ENCODE measurements around the gene HOXB2.

Gene HOXB2

DNA sequence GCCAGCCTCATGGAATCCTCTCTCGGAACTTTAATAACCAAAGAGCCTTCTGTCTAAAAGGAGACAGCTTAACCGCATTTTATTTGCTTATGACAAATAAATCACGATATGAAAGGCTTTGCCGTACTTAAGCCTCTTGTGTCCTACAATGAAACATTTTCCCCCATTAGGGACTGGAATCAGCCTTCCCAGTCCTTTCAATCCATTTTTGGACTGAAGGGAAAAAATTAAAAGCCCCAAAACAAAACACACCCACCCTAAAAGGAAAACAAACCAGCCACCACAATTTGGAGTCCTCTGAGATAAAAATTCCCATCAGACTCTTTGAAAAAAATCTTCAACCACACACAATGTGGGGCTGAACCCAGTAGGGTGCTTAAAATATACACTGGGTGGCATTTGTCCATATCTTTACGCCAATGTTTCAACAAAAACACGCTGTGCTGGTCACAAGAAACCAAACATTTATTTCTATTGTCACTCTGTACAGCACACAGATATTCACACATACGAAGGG, 30.2 kb upstream of the HOXB2 start:
- peaks cover 20 to 35% of the 10 kb centered on the region in 2 donors for H3K4me1 Mint-ChIP-seq
- no peak overlapping the region for H3K4me3 Mint-ChIP-seq
- H3K27me3 Mint-ChIP-seq, result peaks cover 50 to 74% of the 10 kb centered on the region in 2 donors
- no peak overlapping the region for H3K27ac Mint-ChIP-seq
- ATAC-seq (replicated peaks) (no peak), DNase-seq (no peak)
- peaks cover 0 to 3% of the 10 kb centered on the region in 2 donors for H3K36me3 Mint-ChIP-seq
- no peaks in the 10 kb centered on the region for H3K9me3 Mint-ChIP-seq

- Mint-ChIP-seq H3K27ac (no peak overlapping the region), H3K36me3 (peaks cover 0 to 3% of the 10 kb centered on the region in 2 donors), H3K4me1 (peaks cover 17 to 29% of the 10 kb centered on the region in 2 donors), H3K4me3 (no peak overlapping the region), H3K9me3 (no peaks in the 10 kb centered on the region), H3K27me3 (peaks cover 45 to 68% of the 10 kb centered on the region in 2 donors)
- ATAC-seq (replicated peaks) (no peak), DNase-seq (no peak)
These were observed 29.7 kb upstream of the HOXB2 start for GRCh38 chr17:48574505-48575065.

- no peak overlapping the region for H3K27ac Mint-ChIP-seq
These were observed 27.0 kb upstream of the HOXB2 start for GRCh38 chr17:48571826-48572417.

DNA sequence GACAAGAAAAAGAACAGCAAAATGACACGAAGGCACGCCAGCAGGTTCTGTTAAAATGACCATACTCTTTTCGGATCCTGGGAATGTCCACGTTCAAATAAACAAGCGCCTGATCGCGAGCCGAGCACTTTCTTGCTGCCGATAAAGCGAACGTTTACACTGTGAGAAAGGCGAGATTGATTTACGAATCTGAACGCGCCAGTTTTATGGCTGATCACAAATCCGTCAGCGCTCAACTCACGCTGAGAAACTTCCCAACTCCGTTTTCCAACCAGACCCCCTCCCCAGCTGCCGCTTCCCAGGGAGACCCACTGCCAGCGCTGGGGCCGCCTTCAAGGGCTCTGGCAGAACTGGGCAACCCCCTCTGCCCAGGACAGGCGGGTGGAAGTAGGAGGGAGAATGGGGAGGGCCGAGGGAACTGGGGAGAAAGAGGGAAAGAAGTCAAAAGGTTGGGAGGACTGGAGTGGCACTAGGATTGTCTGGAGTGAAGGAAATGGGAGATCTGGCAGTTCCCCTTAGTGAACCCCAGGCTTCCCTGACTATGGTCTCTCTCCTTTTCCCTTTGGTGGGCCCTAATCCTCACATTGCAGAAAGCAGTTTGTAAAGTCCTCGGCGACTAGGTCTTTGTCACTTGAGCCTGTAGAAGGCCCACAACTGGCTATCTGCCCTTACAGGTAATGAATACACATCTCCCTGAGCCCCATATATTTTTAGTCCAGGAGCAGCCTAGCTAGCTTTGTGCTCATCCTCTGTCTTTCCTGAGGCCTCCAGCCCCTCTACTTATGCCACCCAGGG, 26.3 kb upstream of the HOXB2 start:
- DNase-seq (no peak), ATAC-seq (replicated peaks) (no peak)
- H3K27me3 Mint-ChIP-seq, result peaks cover 36 to 42% of the 10 kb centered on the region in 2 donors
- no peaks in the 10 kb centered on the region for H3K9me3 Mint-ChIP-seq
- H3K4me1 Mint-ChIP-seq, result peaks cover 6 to 12% of the 10 kb centered on the region in 2 donors
- no peak overlapping the region for H3K4me3 Mint-ChIP-seq
- H3K27ac Mint-ChIP-seq, result no peak overlapping the region
- H3K36me3 Mint-ChIP-seq, result no peaks in the 10 kb centered on the region

More at GRCh38 chr17:48571826-48572417, 27.0 kb upstream of the HOXB2 start:
- H3K27me3 Mint-ChIP-seq, result peaks cover 39 to 46% of the 10 kb centered on the region in 2 donors
- no peak for ATAC-seq (replicated peaks)
- no peak for DNase-seq
- H3K36me3 Mint-ChIP-seq, result no peaks in the 10 kb centered on the region
- H3K9me3 Mint-ChIP-seq, result no peaks in the 10 kb centered on the region
- peaks cover 7 to 16% of the 10 kb centered on the region in 2 donors for H3K4me1 Mint-ChIP-seq
- no peak overlapping the region for H3K4me3 Mint-ChIP-seq

- Mint-ChIP-seq H3K27me3 (peaks cover 31 to 35% of the 10 kb centered on the region in 2 donors), H3K4me3 (no peak overlapping the region), H3K4me1 (peaks cover 4 to 6% of the 10 kb centered on the region in 2 donors), H3K27ac (no peak overlapping the region), H3K9me3 (no peaks in the 10 kb centered on the region), H3K36me3 (no peaks in the 10 kb centered on the region)
- ATAC-seq (replicated peaks), result no peak
- DNase-seq, result no peak
These were observed 25.6 kb upstream of the HOXB2 start for GRCh38 chr17:48570325-48571023.

DNA sequence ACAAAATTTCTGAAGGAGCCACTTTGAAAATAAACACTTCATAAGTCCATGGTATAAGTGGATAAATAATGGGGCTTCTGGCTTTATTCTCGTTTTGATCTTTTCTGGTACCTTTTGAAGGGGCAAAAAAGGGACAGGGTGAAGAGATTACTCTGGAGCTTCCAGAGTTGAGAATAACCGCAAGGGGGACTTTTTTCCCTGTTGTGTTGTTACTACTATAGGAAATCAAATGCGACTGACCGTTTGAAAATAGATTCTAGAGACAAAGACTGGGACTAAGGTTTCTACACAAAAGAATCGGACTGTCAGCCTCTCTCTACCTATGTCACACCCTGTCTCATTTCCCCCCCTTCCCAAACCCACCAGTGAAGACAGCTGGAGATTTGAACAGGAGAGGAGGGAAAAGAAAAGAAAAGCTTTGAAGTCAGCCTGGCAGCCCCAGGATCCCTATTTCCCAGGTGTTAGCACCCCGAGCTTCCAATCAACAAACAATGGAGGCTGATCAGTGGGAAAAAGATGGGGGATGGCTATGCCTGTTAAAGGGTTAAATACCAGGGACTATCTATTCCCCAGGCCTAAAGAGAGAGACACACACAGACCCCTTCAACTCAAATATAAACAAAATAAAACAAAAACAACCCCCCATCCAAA, 24.9 kb upstream of the HOXB2 start:
- H3K36me3 Mint-ChIP-seq, result no peaks in the 10 kb centered on the region
- ATAC-seq (replicated peaks) (no peak), DNase-seq (no peak)
- no peak overlapping the region for H3K27ac Mint-ChIP-seq
- peaks cover 4 to 8% of the 10 kb centered on the region in 2 donors for H3K4me1 Mint-ChIP-seq
- H3K4me3 Mint-ChIP-seq, result no peak overlapping the region
- H3K9me3 Mint-ChIP-seq, result no peaks in the 10 kb centered on the region
- H3K27me3 Mint-ChIP-seq, result peaks cover 33 to 35% of the 10 kb centered on the region in 2 donors

GRCh38 chr17:48569240-48569582, 24.3 kb upstream of the HOXB2 start:
- H3K36me3 Mint-ChIP-seq, result no peaks in the 10 kb centered on the region
- no peak overlapping the region for H3K27ac Mint-ChIP-seq
- H3K4me1 Mint-ChIP-seq, result peaks cover 5 to 12% of the 10 kb centered on the region in 2 donors
- H3K27me3 Mint-ChIP-seq, result peaks cover 30 to 35% of the 10 kb centered on the region in 2 donors
- H3K4me3 Mint-ChIP-seq, result no peak overlapping the region
- H3K9me3 Mint-ChIP-seq, result no peaks in the 10 kb centered on the region
- ATAC-seq (replicated peaks) (no peak), DNase-seq (no peak)

DNA sequence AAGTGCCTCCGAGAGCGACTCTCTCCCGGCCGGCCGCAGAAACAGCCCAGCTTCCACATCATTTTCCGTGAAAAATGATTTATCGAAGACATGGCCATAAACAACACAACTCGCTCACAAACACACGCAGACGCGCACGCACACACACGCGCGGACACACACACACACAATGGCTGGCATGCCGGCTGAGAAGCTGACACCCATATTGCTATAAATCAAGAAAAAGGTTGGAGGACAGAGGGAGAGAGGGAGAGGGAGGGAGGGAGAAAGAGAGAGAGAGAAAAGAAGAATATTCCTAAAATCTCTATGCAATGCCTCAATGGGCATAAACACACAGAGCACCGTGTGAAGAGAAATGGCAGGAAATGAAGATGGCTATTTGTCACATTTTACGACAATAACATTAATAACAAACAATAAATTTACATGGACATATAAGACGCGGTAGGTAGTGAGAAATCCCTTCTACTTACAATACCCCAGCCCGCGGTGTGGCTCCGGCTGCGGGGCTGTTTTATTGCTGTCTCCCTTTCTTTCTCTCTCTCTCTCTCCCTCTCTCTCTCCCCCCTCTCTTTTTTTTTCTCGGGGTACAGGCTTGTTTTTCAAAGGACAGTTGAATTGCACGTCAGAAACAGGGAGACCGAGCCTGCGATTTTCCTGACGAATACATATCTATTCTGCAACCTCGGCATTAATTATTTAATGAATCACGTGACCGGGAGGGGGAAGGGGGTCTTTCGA, 23.8 kb upstream of the HOXB2 start:
- Mint-ChIP-seq H3K4me3 (peak overlapping the region; percentile 8 to 53), H3K9me3 (no peaks in the 10 kb centered on the region), H3K27me3 (peaks cover 31 to 36% of the 10 kb centered on the region in 2 donors), H3K4me1 (peaks cover 5 to 12% of the 10 kb centered on the region in 2 donors), H3K27ac (no peak overlapping the region), H3K36me3 (no peaks in the 10 kb centered on the region)
- DNase-seq, result no peak
- no peak for ATAC-seq (replicated peaks)

GRCh38 chr17:48567646-48568354, 22.9 kb upstream of the HOXB2 start:
- H3K4me1 Mint-ChIP-seq, result peaks cover 5 to 12% of the 10 kb centered on the region in 2 donors
- ATAC-seq (replicated peaks), result no peak
- no peak overlapping the region for H3K4me3 Mint-ChIP-seq
- DNase-seq, result no peak
- no peaks in the 10 kb centered on the region for H3K9me3 Mint-ChIP-seq
- no peak overlapping the region for H3K27ac Mint-ChIP-seq
- H3K36me3 Mint-ChIP-seq, result no peaks in the 10 kb centered on the region
- H3K27me3 Mint-ChIP-seq, result peaks cover 31 to 39% of the 10 kb centered on the region in 2 donors

DNA sequence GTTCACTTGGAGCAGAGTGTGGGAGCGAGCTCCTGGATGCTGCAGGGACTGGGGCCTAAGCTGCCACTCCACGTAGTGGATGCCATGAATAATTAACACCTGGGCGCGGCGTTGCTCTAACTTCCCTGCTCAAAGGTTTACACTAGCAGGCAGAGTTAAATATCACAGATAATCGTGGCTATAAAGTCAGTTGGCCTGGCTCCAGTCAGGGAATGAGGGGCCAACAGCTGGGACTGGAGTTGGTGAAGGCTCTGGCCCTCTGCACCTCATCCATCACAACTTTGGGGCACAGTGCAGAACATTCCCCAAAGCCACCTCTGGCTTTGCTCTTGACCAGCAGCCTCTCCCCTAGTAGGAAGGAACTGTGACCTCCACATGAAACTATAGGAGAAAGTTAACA, 22.3 kb upstream of the HOXB2 start:
- Mint-ChIP-seq H3K4me1 (peaks cover 5 to 12% of the 10 kb centered on the region in 2 donors), H3K27me3 (peaks cover 31 to 44% of the 10 kb centered on the region in 2 donors), H3K27ac (no peak overlapping the region), H3K36me3 (no peaks in the 10 kb centered on the region), H3K4me3 (no peak overlapping the region), H3K9me3 (no peaks in the 10 kb centered on the region)
- DNase-seq (no peak), ATAC-seq (replicated peaks) (no peak)

GRCh38 chr17:48566717-48567116, 21.8 kb upstream of the HOXB2 start:
- Mint-ChIP-seq H3K4me1 (peaks cover 5 to 12% of the 10 kb centered on the region in 2 donors), H3K27me3 (peaks cover 31 to 41% of the 10 kb centered on the region in 2 donors), H3K4me3 (no peak overlapping the region), H3K27ac (no peak overlapping the region), H3K9me3 (no peaks in the 10 kb centered on the region), H3K36me3 (no peaks in the 10 kb centered on the region)
- no peak for ATAC-seq (replicated peaks)
- no peak for DNase-seq

GRCh38 chr17:48565925-48566710, 21.2 kb upstream of the HOXB2 start:
- Mint-ChIP-seq H3K9me3 (no peaks in the 10 kb centered on the region), H3K36me3 (no peaks in the 10 kb centered on the region), H3K27ac (no peak overlapping the region), H3K4me3 (no peak overlapping the region), H3K27me3 (peaks cover 31 to 41% of the 10 kb centered on the region in 2 donors), H3K4me1 (peaks cover 5 to 12% of the 10 kb centered on the region in 2 donors)
- ATAC-seq (replicated peaks), result no peak
- DNase-seq, result no peak

Data from stimulated activated naive B cell treated with anti-CD40 and anti-IgM and Interleukin-4, amounts not matched to agents 10 μg/mL and 1 μg/mL and 100 μg/mL, for 72 hours (primary cell).